ENCODE data around the gene SULT2B1.

GRCh38 chr19:48571378-48572162, 19.6 kb downstream of the SULT2B1 start:
- TF ChIP-seq CTCF (IDR thresholded peaks at IDR 0.05) (no peak), RNF2 (IDR thresholded peaks at IDR 0.05; ENCODE audit: borderline replicate concordance, low read depth) (no peak), RCOR1 (IDR thresholded peaks at IDR 0.05; ENCODE audit: low read depth, low read length) (0 out of 2 replicates have a peak, but pooled peaks have one; percentile 9), POLR2A (IDR thresholded peaks at IDR 0.05; ENCODE audit: low read length) (no peak), RFX5 (IDR thresholded peaks at IDR 0.05) (no peak), GATA3 (IDR thresholded peaks at IDR 0.05; ENCODE audit: borderline replicate concordance) (no peak), CEBPB (IDR thresholded peaks at IDR 0.05) (no peak), MAFK (IDR thresholded peaks at IDR 0.05; ENCODE audit: partially characterized antibody) (no peak), BCL3 (IDR thresholded peaks at IDR 0.05) (no peak)

Data from A549 (cell line).